HCT116 (cell line): ENCODE results near the gene CCDC88C. TPM values are rescaled to one million over a fixed set of nuclear protein-coding genes. Genes with fewer than 3 reads are reported as not detected.

Experiments used
- ATAC-seq: fragments of 200-7000 bp; cut with Tn5 transposase; 2 replicates; pipeline ENCODE4 v1.9.1; 2020; ENCODE audit warnings: mild to moderate bottlenecking, moderate library complexity
- BruUV-seq: library from RNA; stranded (reverse); fragments of 400-500 nt; replicated peaks from 2 replicates; lab custom pipeline; 2021; lab: Mats Ljungman, UMichigan
- CTCF ChIA-PET: fragments of 300-600 bp; sonication (Branson Sonifier 250); formaldehyde crosslinking; loops from one replicate; lab custom pipeline; 2021; ENCODE audit warnings: antibody characterized with exemption; lab: Charles Lee
- POLR2A ChIA-PET: fragments of 300-600, 350-600 bp; sonication (Branson Sonifier 250); formaldehyde crosslinking; loops from one replicate; lab custom pipeline; 2021; ENCODE audit warnings: antibody characterized with exemption; lab: Charles Lee
- RAD21 ChIA-PET, 2 experiments: fragments of 300-600 bp; sonication (Branson Sonifier 250); formaldehyde crosslinking; loops; one replicate each; lab custom pipeline; 2023; ENCODE audit warnings: low total read pairs in 2 of 2; ENCODE audit not compliant: uncharacterized antibody in 2 of 2, unreplicated experiment in 2 of 2, low non-redundant PET in 1 of 2; lab: Charles Lee
- DNase-seq: peaks from one replicate; pipeline ENCODE4 v3.0.0-alpha.2; 2010; ENCODE audit warnings: low read depth, low spot score
- H2AFZ ChIP-seq: fragments of 200-600 bp; shearing (Covaris generic), sonication (generic); 2 replicates; pipeline ENCODE4 v1.6.1; 2017; ENCODE audit warnings: low read depth, mixed run types, mixed read lengths, antibody characterized with exemption, low read length; ENCODE audit not compliant: poor library complexity, severe bottlenecking
- H3K27ac ChIP-seq: 2 replicates; pipeline ENCODE4 v1.5.1; 2012; ENCODE audit warnings: low read depth, low read length
- H3K27me3 ChIP-seq: fragments of 200-600 bp; sonication (generic); 2 replicates; pipeline ENCODE4 v1.6.1; 2016; ENCODE audit warnings: mixed run types, low read length, mixed read lengths; ENCODE audit not compliant: insufficient read depth
- H3K36me3 ChIP-seq, 2 experiments: fragments of 200-500 bp in 1 of 2; fragments of 200-600 bp in 1 of 2; sonication (Bioruptor generic) in 1 of 2; sonication (generic) in 1 of 2; 2 replicates each; pipeline versions ENCODE4 v1.5.1 to v1.6.1; 2014 to 2016; ENCODE audit warnings: low read length in 2 of 2, inconsistent platforms in 1 of 2, mixed read lengths in 1 of 2, mixed run types in 1 of 2; ENCODE audit not compliant: insufficient read depth in 2 of 2, control insufficient read depth in 1 of 2
- H3K4me1 ChIP-seq, 2 experiments: fragments of 200-600 bp in 1 of 2; sonication (generic) in 1 of 2; 2 replicates each; pipeline versions ENCODE4 v1.5.1 to v1.6.1; 2012 to 2017; ENCODE audit warnings: low read length in 2 of 2, inconsistent platforms in 1 of 2, mild to moderate bottlenecking in 1 of 2, mixed read lengths in 1 of 2, mixed run types in 1 of 2, moderate library complexity in 1 of 2; ENCODE audit not compliant: insufficient read depth in 2 of 2, control insufficient read depth in 1 of 2
- H3K4me2 ChIP-seq: fragments of 200-600 bp; sonication (generic); 2 replicates; pipeline ENCODE4 v1.6.1; 2017; ENCODE audit warnings: mixed run types, low read length, mixed read lengths
- H3K4me3 ChIP-seq, 2 experiments: fragments of 200-600 bp in 1 of 2; sonication (generic) in 1 of 2; replicated peaks in 1 of 2; 2 replicates each; pipeline ENCODE4 v1.5.1; 2011 to 2016; ENCODE audit warnings: low read length in 2 of 2, control low read depth in 1 of 2, low read depth in 1 of 2, mild to moderate bottlenecking in 1 of 2, mixed read lengths in 1 of 2, mixed run types in 1 of 2
- H3K79me2 ChIP-seq: fragments of 200-600 bp; sonication (generic); 2 replicates; pipeline ENCODE4 v1.6.1; 2017; ENCODE audit warnings: mild to moderate bottlenecking, mixed run types, low read length, moderate library complexity, mixed read lengths; ENCODE audit not compliant: insufficient read depth
- H3K9ac ChIP-seq: fragments of 200-600 bp; sonication (generic); 2 replicates; pipeline ENCODE4 v1.6.1; 2016; ENCODE audit warnings: low read length, mixed read lengths
- H3K9me2 ChIP-seq: fragments of 200-600 bp; sonication (generic), shearing (Covaris generic); 2 replicates; pipeline ENCODE4 v1.6.1; 2017; ENCODE audit warnings: mixed run types, mild to moderate bottlenecking, moderate library complexity; ENCODE audit not compliant: insufficient read depth
- H3K9me3 ChIP-seq, 2 experiments: fragments of 200-500 bp in 1 of 2; fragments of 200-600 bp in 1 of 2; sonication (Bioruptor generic) in 1 of 2; sonication (generic) in 1 of 2; 2 replicates each; pipeline ENCODE4 v1.6.1; 2014 to 2017; ENCODE audit warnings: low read length in 2 of 2, mixed read lengths in 2 of 2, inconsistent platforms in 1 of 2, low read depth in 1 of 2, mild to moderate bottlenecking in 1 of 2, mixed run types in 1 of 2, moderate library complexity in 1 of 2; ENCODE audit not compliant: control insufficient read depth in 1 of 2, insufficient read depth in 1 of 2
- H4K20me1 ChIP-seq: fragments of 200-600 bp; sonication (generic), shearing (Covaris generic); 2 replicates; pipeline ENCODE4 v1.6.1; 2017; ENCODE audit warnings: mixed run types, mild to moderate bottlenecking, moderate library complexity; ENCODE audit not compliant: insufficient read depth
- CEBPB ChIP-seq: IDR thresholded peaks from 2 replicates; pipeline ENCODE4 v1.6.1; 2012; ENCODE audit warnings: low read depth
- EGR1 ChIP-seq: IDR thresholded peaks from 2 replicates; pipeline ENCODE4 v1.6.1; 2012; ENCODE audit warnings: low read depth
- EZH2 ChIP-seq: fragments of 200-600 bp; sonication (generic); IDR thresholded peaks from 2 replicates; pipeline ENCODE4 v1.6.1; 2017; ENCODE audit warnings: antibody characterized with exemption, mixed run types
- EZH2phosphoT487 ChIP-seq: fragments of 200-600 bp; IDR thresholded peaks from 2 replicates; pipeline ENCODE4 v1.6.1; 2018; ENCODE audit warnings: antibody characterized with exemption, borderline replicate concordance
- FOSL1 ChIP-seq: IDR thresholded peaks from 2 replicates; pipeline ENCODE4 v1.6.1; 2012; ENCODE audit warnings: low read depth
- JUND ChIP-seq: IDR thresholded peaks from 2 replicates; pipeline ENCODE4 v1.6.1; 2012
- POLR2A ChIP-seq: IDR thresholded peaks from 2 replicates; pipeline ENCODE4 v1.7.0; 2011; ENCODE audit warnings: borderline replicate concordance; ENCODE audit not compliant: insufficient read depth, insufficient read length; ENCODE audit errors: extremely low read depth
- POLR2AphosphoS5 ChIP-seq: IDR thresholded peaks from 2 replicates; pipeline ENCODE4 v1.6.1; 2011; ENCODE audit warnings: mild to moderate bottlenecking, low read depth, low read length, moderate library complexity
- SIN3A ChIP-seq: IDR thresholded peaks from 2 replicates; pipeline ENCODE4 v1.6.1; 2012; ENCODE audit warnings: low read depth
- SP1 ChIP-seq: IDR thresholded peaks from 2 replicates; pipeline ENCODE4 v1.6.1; 2012; ENCODE audit warnings: low read depth
- SRF ChIP-seq: IDR thresholded peaks from 2 replicates; pipeline ENCODE4 v1.6.1; 2012; ENCODE audit warnings: low read depth
- TCF7L2 ChIP-seq: IDR thresholded peaks from 2 replicates; pipeline ENCODE4 v1.7.0; 2011; ENCODE audit warnings: borderline replicate concordance, inconsistent platforms; ENCODE audit not compliant: insufficient read depth, insufficient read length; ENCODE audit errors: extremely low read depth
- ZFX ChIP-seq: fragments of 450-650 bp; IDR thresholded peaks from 2 replicates; pipeline ENCODE4 v1.6.1; 2017
- ZNF274 ChIP-seq: fragments of 200-500 bp; sonication (Bioruptor generic); IDR thresholded peaks from 2 replicates; pipeline ENCODE4 v1.6.1; 2014; ENCODE audit warnings: mild to moderate bottlenecking, low read depth, low read length, inconsistent platforms
- intact Hi-C: fragments of 100-400 bp; cut with micrococcal nuclease; formaldehyde crosslinking; loops from 2 replicates; pipeline ENCODE4 v1.10.0; 2022
- total RNA-seq: library from RNA; stranded (reverse); gene quantifications from one replicate; pipeline ENCODE4 v1.2.1, GENCODE V29; 2021; ENCODE audit not compliant: unreplicated experiment
- TF ChIP-seq, protein P1 (sequence below), 3 experiments: fragments of 200-600 bp in 1 of 3; sonication (generic) in 1 of 3; IDR thresholded peaks in 2 of 3; conservative IDR thresholded peaks in 1 of 3; 2 replicates each; pipeline ENCODE4 v1.5.1; 2012 to 2017; ENCODE audit warnings: low read depth in 2 of 3, low read length in 2 of 3, antibody characterized with exemption in 1 of 3, borderline replicate concordance in 1 of 3, control low read depth in 1 of 3, mild to moderate bottlenecking in 1 of 3, mixed read lengths in 1 of 3, mixed run types in 1 of 3, moderate library complexity in 1 of 3; ENCODE audit not compliant: insufficient read depth in 1 of 3
- TF ChIP-seq, protein P2 (sequence below): IDR thresholded peaks from 2 replicates; pipeline ENCODE4 v1.6.1; 2011; ENCODE audit warnings: mild to moderate bottlenecking, low read length, moderate library complexity; ENCODE audit not compliant: insufficient replicate concordance; ENCODE audit errors: extremely low read depth
- TF ChIP-seq, protein P3 (sequence below): IDR thresholded peaks from 2 replicates; pipeline ENCODE4 v1.6.1; 2012

CCDC88C gene
- total RNA-seq, 1 experiment from 2014 or later, result 20.8 TPM

DNA sequence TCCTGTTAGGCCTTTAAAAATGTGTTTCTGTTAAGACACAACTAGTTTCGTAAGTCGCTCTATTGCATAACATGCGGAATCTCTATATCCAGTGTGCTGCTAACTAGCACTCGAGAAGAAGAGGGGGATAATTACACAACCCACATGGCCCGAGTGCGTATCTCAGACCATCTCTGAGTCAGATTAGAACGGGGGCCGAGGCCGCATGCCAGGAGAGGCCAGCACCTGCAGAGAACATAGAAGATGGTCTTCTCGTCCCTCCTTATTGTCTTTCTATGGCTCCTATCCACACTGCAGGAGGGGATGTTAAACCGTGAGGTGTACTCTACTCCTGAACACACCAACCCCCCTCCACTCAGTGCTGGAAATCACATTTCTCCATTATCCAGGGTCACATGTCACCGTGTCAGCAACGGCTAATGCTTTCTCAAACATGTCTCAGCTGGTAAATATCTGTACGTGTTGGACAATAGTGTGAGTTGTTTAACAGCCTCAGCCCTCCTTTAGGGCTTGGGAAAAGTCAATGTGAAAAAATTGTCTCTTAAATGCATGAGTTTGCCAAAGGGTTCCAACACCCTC, 56.3 kb downstream of the CCDC88C start:
- Histone ChIP-seq H4K20me1 (no peaks in the 10 kb centered on the region), H3K27ac (no peak overlapping the region), H3K4me2 (no peak overlapping the region), H3K27me3 (no peaks in the 10 kb centered on the region), H3K9ac (no peak overlapping the region), H3K4me3 (no peak overlapping the region), H3K79me2 (peaks cover 5% of the 10 kb centered on the region; the same call in 1 of the 2 replicates), H3K9me2 (no peaks in the 10 kb centered on the region), H3K36me3 (no peaks in the 10 kb centered on the region), H2AFZ (no peak overlapping the region), H3K4me1 (no peaks in the 10 kb centered on the region), H3K9me3 (no peaks in the 10 kb centered on the region)
- ChIA-PET RAD21 (no interaction called here), POLR2A (no interaction called here), CTCF (no interaction called here)
- no TSS peak for BruUV-seq
- TF ChIP-seq POLR2AphosphoS5, result no peak
- TF ChIP-seq JUND, result no peak
- TF ChIP-seq POLR2A, result no peak
- TF ChIP-seq ZFX, result no peak
- no peak for TF ChIP-seq FOSL1
- TF ChIP-seq EZH2phosphoT487, result no peak
- no peak for TF ChIP-seq EGR1
- TF ChIP-seq, protein P1, sequence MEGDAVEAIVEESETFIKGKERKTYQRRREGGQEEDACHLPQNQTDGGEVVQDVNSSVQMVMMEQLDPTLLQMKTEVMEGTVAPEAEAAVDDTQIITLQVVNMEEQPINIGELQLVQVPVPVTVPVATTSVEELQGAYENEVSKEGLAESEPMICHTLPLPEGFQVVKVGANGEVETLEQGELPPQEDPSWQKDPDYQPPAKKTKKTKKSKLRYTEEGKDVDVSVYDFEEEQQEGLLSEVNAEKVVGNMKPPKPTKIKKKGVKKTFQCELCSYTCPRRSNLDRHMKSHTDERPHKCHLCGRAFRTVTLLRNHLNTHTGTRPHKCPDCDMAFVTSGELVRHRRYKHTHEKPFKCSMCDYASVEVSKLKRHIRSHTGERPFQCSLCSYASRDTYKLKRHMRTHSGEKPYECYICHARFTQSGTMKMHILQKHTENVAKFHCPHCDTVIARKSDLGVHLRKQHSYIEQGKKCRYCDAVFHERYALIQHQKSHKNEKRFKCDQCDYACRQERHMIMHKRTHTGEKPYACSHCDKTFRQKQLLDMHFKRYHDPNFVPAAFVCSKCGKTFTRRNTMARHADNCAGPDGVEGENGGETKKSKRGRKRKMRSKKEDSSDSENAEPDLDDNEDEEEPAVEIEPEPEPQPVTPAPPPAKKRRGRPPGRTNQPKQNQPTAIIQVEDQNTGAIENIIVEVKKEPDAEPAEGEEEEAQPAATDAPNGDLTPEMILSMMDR (IDR thresholded peaks at IDR 0.05 in 2 of 3, conservative IDR thresholded peaks at IDR 0.05 in 1 of 3; ENCODE audit: borderline replicate concordance in 1 of 3, insufficient read depth in 1 of 3, low read depth in 2 of 3, low read length in 2 of 3), result no peak
- TF ChIP-seq SP1, result no peak
- TF ChIP-seq TCF7L2, result no peak
- TF ChIP-seq, protein P2, sequence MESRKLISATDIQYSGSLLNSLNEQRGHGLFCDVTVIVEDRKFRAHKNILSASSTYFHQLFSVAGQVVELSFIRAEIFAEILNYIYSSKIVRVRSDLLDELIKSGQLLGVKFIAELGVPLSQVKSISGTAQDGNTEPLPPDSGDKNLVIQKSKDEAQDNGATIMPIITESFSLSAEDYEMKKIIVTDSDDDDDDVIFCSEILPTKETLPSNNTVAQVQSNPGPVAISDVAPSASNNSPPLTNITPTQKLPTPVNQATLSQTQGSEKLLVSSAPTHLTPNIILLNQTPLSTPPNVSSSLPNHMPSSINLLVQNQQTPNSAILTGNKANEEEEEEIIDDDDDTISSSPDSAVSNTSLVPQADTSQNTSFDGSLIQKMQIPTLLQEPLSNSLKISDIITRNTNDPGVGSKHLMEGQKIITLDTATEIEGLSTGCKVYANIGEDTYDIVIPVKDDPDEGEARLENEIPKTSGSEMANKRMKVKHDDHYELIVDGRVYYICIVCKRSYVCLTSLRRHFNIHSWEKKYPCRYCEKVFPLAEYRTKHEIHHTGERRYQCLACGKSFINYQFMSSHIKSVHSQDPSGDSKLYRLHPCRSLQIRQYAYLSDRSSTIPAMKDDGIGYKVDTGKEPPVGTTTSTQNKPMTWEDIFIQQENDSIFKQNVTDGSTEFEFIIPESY, result no peak
- TF ChIP-seq, protein P3, sequence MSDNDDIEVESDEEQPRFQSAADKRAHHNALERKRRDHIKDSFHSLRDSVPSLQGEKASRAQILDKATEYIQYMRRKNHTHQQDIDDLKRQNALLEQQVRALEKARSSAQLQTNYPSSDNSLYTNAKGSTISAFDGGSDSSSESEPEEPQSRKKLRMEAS, result no peak
- no peak for TF ChIP-seq ZNF274
- no peak for TF ChIP-seq SRF
- no peak for TF ChIP-seq SIN3A
- TF ChIP-seq CEBPB, result no peak
- no peak for TF ChIP-seq EZH2
- ATAC-seq (no peak), DNase-seq (no peak)
- intact Hi-C loops, result no loop called here
